ENCODE data around the gene ENO1.

Gene ENO1

GRCh38 chr1:8870103-8870502, 8.4 kb downstream of the ENO1 start:
- no peak for DNase-seq

DNA sequence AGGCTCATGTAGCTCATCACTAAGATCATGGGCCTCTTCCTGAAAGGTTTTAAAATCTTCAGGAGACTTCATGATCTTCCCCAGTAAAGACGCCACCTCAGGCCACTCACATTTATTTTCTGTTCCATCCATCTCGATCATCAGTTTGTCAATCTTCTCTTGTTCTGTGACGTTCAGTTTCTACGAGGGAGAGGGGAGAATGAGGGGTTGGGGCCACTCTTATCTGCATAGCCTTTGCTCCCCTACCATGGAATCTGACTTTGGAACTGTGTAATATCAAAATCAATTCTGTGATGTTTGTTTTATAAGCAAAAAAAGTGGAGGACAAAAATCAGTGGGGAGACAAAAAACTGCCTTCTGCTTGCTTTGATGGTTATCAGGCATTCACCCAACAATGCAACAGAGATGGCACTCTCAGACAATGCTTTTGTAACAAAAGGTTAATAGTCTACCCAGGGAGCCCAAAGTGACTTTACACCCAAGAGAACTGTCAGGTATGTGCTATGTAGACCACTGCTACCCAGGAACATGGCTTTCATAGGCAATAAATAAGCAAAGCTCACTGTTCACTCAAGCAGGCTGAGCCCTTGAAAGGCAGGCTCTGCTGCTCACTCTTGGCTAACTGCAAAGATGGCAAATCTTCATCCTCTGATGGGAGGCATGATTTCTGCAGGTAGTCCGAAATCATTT, 10.5 kb downstream of the ENO1 start:
- peak; percentile 59 for DNase-seq

GRCh38 chr1:8866792-8867415, 11.6 kb downstream of the ENO1 start:
- DNase-seq: peak; percentile 82

DNA sequence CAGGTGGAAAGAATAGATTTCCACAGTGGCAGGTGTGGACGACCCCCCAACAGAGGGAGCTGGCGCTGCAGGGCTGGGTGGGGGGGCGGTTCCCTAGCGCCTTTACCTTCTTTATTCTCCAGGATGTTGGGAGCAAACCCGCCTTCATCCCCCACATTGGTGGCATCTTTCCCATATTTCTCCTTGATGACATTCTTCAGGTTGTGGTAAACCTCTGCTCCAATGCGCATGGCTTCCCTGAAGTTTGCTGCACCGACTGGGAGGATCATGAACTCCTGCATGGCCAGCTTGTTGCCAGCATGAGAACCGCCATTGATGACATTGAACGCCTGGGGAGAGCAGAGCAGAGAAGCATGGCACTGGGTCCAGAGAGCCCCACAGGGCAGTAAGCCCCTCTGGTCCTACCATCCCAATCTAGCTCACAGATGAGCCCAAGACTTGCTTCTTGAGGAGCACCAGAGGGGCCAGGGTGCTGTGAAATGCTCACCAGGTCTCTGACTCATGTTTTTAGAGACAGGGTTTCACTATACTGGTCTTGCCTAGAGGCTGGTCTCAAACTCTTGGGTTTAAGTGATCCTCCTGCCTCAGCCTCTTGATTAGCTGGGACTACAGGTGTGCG, 12.2 kb downstream of the ENO1 start:
- DNase-seq: peak; percentile 58

DNA sequence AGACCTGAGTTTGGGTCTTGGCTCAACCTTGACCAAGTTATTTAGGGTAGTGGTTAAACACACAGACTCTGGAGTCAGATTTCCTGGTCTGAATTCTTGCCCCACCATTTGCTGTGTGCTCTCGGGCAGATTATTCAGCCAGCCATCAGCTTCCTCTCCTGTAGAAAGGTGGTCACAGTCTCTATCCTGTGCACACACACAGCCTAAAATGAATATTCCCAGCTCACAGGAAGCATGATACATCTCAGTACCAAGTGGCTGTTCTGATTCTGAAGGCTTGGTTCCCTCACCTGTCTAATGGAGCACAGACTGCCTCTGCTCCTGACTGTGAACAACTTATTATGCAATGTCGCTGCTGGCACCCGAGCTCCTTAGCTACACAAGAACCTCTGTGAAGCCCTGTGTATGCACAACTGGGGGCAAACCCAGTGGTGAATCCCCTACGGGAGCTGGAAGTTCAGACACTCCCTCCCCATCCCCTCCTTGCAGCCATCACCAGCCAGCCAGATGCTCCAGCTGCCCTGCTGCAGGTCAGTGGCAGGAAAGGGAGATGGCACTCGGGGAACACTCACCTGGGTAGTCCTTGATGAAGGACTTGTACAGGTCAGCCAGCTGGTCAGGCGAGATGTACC, 13.7 kb downstream of the ENO1 start:
- DNase-seq: peak; percentile 57

DNA sequence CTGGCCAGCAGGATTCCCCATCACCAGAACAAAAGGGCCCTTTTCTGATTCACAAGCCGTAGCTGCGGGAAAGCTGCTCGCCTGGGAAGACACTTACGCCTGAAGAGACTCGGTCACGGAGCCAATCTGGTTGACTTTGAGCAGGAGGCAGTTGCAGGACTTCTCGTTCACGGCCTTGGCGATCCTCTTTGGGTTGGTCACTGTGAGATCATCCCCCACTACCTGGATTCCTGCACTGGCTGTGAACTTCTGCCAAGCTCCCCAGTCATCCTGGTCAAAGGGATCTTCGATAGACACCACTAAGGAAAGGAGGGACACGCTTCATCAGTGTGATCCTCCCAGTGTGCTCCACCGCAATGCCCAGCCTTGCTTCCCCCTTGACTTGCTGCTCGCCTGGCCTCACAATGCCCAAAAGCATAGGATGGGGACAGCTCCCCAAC, 14.7 kb downstream of the ENO1 start:
- peak; percentile 54 for DNase-seq

DNA sequence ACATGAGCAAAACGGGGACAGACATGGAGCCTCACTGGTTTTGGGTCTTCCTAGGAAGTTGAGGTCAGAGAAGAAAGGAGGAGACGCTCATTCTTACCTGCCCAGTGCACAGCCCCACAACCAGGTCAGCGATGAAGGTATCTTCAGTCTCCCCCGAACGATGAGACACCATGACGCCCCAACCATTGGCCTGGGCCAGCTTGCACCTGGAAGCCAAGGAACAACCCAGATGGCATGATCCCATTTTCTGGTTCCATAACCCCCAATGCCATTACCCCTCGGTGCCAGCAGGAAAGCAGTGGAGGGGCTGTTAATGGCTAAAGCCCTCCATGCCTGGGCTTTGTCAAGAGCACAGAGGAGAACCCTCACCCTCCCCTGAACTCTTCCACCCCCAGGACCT, 15.3 kb downstream of the ENO1 start:
- peak; percentile 56 for DNase-seq

DNA sequence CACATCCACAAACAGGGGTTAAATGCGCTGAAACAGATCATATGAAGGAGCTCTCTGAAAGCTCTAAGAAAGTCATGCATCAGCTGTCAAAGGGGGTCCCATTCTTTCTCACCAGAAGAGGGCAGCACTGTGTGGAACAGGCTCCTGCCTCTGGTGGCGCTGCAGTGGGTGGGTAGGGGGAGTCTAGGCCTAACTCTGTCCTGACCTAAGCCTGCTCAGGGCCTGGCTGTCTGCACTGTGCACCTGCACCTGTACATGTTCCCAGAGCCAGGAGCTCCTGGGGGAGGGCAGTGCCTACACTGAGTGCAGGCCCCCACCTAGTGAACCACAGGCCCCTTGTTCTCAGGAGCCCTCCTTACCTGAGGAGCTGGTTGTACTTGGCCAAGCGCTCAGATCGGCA, 16.0 kb downstream of the ENO1 start:
- peak; percentile 73 for DNase-seq

DNA sequence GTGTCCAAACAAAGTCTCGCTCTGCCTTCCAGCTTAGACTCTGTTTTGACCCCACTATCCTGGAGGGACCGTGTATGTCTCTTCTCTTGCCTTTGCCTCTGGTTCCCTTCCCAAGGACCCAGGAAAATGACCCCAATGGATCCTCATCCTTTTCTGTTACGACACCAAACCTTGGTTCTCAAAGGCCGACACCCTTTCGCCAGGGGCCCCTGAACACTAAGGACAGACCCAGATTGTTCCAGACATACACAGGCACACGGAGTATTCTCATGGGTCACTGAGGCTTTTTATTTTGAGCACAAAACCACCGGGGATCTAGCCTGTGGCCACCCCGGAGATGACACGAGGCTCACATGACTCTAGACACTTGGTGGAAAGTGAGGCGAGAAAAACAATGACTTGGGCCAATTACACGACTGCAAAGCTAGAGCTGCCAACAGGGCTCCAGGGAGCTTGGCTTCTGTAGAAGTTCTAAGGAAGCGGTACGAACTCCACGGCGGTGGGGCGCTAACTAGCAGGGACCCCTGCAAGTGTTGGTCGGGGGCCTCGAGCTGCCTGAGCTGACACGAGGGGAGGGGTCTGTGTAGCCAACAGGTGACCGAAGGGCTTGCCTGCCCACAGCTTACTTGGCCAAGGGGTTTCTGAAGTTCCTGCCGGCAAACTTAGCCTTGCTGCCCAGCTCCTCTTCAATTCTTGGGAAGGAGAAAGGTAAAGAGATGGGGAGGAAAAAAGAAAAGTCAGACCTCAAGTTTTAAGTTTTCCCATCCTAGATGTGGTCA, 17.6 kb downstream of the ENO1 start:
- no peak for DNase-seq

GRCh38 chr1:8858888-8859706, 19.4 kb downstream of the ENO1 start:
- DNase-seq: peak; percentile 72

- DNase-seq: peak; percentile 64
Observed at GRCh38 chr1:8858112-8858668, 20.3 kb downstream of the ENO1 start.

DNA sequence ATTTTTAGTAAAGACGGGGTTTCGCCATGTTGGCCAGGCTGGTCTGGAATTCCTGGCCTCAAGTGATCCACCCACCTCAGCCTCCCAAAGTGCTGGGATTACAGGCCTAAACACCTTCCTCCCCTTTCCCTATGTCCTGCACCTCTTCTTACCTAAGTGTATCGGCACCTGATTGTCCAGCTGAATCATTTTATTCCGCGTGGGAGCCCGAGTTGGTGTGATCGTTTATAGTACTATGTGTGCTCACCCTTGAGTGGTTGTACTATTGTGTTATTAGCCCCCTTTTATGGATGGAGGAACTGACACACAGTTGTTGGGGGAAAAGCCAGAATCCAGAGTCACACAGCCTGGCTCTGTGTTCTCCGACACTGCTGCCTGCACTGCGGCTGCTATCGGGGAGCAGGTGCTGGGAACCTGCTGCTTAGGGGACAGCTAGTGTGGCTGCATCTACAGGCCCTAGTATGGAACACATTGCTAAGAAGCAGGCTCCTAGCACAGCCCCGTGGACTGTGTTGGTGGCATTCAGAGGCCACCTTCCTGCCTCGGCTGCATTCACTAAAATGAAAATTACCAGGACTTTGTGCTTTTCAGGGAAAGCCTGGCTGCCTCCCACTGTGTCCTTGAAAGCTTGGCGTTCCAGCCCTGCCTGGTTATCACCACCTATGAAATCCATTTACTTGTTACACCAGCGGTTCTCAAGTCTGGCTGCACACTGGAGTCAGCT, 21.6 kb downstream of the ENO1 start:
- DNase-seq: peak; percentile 61

DNA sequence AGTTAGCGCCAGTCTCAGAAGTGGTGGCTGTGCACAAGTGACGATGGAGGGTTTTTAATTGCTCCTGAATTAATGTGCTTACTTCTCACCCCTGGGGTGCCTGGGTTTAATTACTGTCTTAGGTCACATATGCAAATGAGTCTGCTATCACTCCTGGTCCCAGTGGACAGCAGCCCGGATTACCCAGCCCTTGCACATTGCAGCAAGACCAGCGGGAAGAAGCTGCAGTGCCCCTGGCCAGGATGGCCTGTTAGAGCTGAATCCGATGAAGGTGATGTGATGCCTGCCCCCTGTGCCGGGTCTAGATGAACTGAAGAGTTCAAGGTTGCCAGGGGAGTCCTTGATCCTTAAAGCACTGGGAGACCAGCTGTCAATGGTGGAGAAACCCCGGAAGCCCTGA, 24.2 kb downstream of the ENO1 start:
- no peak for DNase-seq

DNA sequence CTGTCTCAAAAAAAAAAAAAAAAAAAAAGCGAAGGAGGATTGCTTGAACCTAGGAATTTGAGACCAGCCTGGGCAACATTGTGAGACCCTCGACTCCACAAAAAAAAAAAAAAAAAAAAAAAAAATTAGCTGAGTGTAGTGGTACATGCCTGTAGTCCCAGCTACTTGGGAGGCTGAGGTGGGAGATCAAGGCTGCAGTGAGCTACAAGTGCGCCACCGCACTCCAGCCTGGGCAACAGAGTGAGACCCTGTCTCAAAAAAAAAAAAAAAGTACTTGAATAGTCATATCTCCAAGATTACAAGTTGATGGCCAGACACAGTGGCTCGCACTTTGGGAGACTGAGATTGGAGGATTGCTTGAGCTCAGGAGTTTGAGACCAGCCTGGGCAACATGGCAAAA, 27.4 kb downstream of the ENO1 start:
- no peak for DNase-seq

GRCh38 chr1:8848663-8849386, 29.7 kb downstream of the ENO1 start:
- DNase-seq: peak; percentile 95

GRCh38 chr1:8847990-8848389, 30.5 kb downstream of the ENO1 start:
- DNase-seq: no peak

DNA sequence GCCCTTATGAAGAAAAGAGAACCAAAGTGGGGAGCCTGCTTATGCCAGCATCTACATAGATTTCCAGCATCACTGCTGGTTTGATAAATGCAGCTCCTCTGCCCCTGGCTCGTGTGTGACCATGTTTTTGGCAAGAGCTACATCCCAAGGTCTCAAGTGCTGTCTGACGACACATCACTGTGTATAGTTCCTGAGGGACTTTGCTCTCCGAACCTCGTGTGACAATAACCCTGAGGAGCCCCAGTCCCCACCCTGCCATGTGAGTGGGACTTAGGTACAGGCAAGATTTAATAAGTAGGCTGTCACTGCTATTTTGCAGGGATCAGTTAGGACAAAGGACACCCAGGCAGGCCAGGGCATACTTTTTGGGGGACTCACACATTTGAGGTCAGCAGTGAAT, 32.2 kb downstream of the ENO1 start:
- DNase-seq: no peak

- no peak for DNase-seq
Observed at GRCh38 chr1:8845104-8846097, 33.1 kb downstream of the ENO1 start.

GRCh38 chr1:8844501-8845006, 33.9 kb downstream of the ENO1 start:
- no peak for DNase-seq
